Type B pancreatic cell (in vitro differentiated cells): ENCODE results near the gene PRKCE. TPM values are rescaled to one million over a fixed set of nuclear protein-coding genes. Genes with fewer than 3 reads are reported as not detected.
A peak's percentile ranks its signal among the peaks of the same experiment; 100 is the strongest.

Experiments
- DNase-seq: peaks from one replicate; pipeline ENCODE4 v3.0.0; 2021; ENCODE audit warnings: mixed read lengths; ENCODE audit not compliant: unreplicated experiment; ENCODE audit errors: extremely low spot score
- H3K27ac Mint-ChIP-seq: 2 replicates; pipeline ENCODE4 v1.8.0; 2021; ENCODE audit warnings: mild to moderate bottlenecking, mixed read lengths
- H3K27me3 Mint-ChIP-seq: 2 replicates; pipeline ENCODE4 v1.8.0; 2021; ENCODE audit warnings: mixed read lengths
- H3K36me3 Mint-ChIP-seq: 2 replicates; pipeline ENCODE4 v1.8.0; 2021; ENCODE audit warnings: mixed read lengths
- H3K4me1 Mint-ChIP-seq: one replicate; pipeline ENCODE4 v1.8.0; 2021; ENCODE audit warnings: mixed read lengths; ENCODE audit not compliant: unreplicated experiment
- H3K4me3 Mint-ChIP-seq: 2 replicates; pipeline ENCODE4 v1.8.0; 2021; ENCODE audit warnings: mild to moderate bottlenecking, mixed read lengths
- H3K9me3 Mint-ChIP-seq: 2 replicates; pipeline ENCODE4 v1.8.0; 2021; ENCODE audit warnings: mixed read lengths
- total RNA-seq: library from RNA; stranded (reverse); gene quantifications from 2 replicates; pipeline ENCODE4 v1.2.1, GENCODE V29; 2021; ENCODE audit warnings: low replicate concordance
- TF ChIP-seq, protein P1 (sequence below): fragments of 200-600 bp; sonication (generic); conservative IDR thresholded peaks from 2 replicates; pipeline ENCODE4 v1.5.0; 2021; ENCODE audit warnings: antibody characterized with exemption, mild to moderate bottlenecking

Gene PRKCE
- total RNA-seq, 1 donor from 2014 or later, result 21.2 TPM

GRCh38 chr2:46116150-46116549, 464.7 kb downstream of the PRKCE start:
- TF ChIP-seq, protein P1, sequence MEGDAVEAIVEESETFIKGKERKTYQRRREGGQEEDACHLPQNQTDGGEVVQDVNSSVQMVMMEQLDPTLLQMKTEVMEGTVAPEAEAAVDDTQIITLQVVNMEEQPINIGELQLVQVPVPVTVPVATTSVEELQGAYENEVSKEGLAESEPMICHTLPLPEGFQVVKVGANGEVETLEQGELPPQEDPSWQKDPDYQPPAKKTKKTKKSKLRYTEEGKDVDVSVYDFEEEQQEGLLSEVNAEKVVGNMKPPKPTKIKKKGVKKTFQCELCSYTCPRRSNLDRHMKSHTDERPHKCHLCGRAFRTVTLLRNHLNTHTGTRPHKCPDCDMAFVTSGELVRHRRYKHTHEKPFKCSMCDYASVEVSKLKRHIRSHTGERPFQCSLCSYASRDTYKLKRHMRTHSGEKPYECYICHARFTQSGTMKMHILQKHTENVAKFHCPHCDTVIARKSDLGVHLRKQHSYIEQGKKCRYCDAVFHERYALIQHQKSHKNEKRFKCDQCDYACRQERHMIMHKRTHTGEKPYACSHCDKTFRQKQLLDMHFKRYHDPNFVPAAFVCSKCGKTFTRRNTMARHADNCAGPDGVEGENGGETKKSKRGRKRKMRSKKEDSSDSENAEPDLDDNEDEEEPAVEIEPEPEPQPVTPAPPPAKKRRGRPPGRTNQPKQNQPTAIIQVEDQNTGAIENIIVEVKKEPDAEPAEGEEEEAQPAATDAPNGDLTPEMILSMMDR, result no peak
- no peak overlapping the region for H3K27ac Mint-ChIP-seq
- no peaks in the 10 kb centered on the region for H3K27me3 Mint-ChIP-seq
- no peaks in the 10 kb centered on the region for H3K36me3 Mint-ChIP-seq
- no peak for DNase-seq
- H3K9me3 Mint-ChIP-seq, result peaks cover 5% of the 10 kb centered on the region
- no peak overlapping the region for H3K4me3 Mint-ChIP-seq
- H3K4me1 Mint-ChIP-seq, result peaks cover 35% of the 10 kb centered on the region

DNA sequence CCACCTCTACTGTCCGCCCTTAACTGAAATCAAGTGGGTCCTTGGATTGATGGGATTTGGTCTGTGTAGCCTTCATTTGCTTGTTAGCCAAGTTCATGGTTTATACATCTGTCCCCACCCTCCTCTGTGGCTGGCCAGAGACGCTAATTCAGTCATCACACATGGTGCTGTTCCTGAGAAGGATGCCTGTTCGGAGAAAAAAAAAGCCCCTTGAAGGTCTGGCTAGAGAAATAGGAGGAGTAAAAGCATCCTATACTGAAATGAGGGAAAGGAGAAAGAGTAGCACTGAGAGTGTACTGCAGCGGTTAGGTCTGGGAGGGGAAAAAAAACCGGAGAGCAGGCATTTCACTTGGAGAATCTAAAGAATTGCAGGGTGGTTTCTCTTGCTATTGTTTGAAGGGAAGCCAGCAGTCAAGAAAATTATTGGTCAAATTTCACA, 465.1 kb downstream of the PRKCE start:
- no peaks in the 10 kb centered on the region for H3K36me3 Mint-ChIP-seq

DNA sequence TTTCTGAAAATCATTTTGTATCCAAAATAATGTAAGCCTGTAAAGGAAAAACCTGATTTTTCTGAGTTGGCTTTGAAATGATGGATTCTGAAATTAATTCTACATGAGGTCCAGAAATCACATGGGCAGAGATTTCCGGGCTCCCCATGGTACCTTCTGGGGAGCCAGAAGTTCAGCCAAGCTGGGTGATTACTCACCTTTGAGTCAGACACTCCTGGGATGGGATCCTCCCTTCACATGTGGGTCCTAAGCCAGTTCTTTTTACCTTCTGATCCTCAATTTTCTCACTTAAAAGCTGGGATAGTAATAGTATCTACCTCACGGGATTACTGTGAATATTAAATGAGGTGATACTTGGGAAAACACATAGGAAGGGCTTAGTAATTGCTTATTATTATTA, 465.9 kb downstream of the PRKCE start:
- Mint-ChIP-seq H3K36me3 (no peaks in the 10 kb centered on the region), H3K4me1 (peaks cover 35% of the 10 kb centered on the region), H3K27me3 (no peaks in the 10 kb centered on the region), H3K9me3 (peaks cover 5% of the 10 kb centered on the region), H3K27ac (no peak overlapping the region), H3K4me3 (no peak overlapping the region)
- TF ChIP-seq, protein P1, result no peak
- no peak for DNase-seq

More for the DNA sequence above, 465.1 kb downstream of the PRKCE start:
- peaks cover 35% of the 10 kb centered on the region for H3K4me1 Mint-ChIP-seq
- H3K27me3 Mint-ChIP-seq, result no peaks in the 10 kb centered on the region
- DNase-seq, result no peak
- H3K9me3 Mint-ChIP-seq, result peaks cover 5% of the 10 kb centered on the region
- H3K27ac Mint-ChIP-seq, result no peak overlapping the region
- TF ChIP-seq, protein P1, result no peak
- H3K4me3 Mint-ChIP-seq, result no peak overlapping the region

- H3K9me3 Mint-ChIP-seq, result peaks cover 5% of the 10 kb centered on the region
- H3K4me1 Mint-ChIP-seq, result peaks cover 35% of the 10 kb centered on the region
- H3K27ac Mint-ChIP-seq, result peak overlapping the region; percentile 1
- TF ChIP-seq, protein P1, result no peak
- DNase-seq, result no peak
- no peaks in the 10 kb centered on the region for H3K36me3 Mint-ChIP-seq
- no peaks in the 10 kb centered on the region for H3K27me3 Mint-ChIP-seq
- no peak overlapping the region for H3K4me3 Mint-ChIP-seq
Observed at GRCh38 chr2:46117994-46118393, 466.5 kb downstream of the PRKCE start.

- DNase-seq, result no peak
- H3K36me3 Mint-ChIP-seq, result no peaks in the 10 kb centered on the region
- no peak overlapping the region for H3K4me3 Mint-ChIP-seq
- H3K9me3 Mint-ChIP-seq, result peaks cover 5% of the 10 kb centered on the region
- H3K27me3 Mint-ChIP-seq, result no peaks in the 10 kb centered on the region
- peak overlapping the region; percentile 1 for H3K27ac Mint-ChIP-seq
- peaks cover 35% of the 10 kb centered on the region for H3K4me1 Mint-ChIP-seq
- TF ChIP-seq, protein P1, result no peak
Observed at GRCh38 chr2:46118656-46119371, 467.3 kb downstream of the PRKCE start.
